ENCODE measurements around the gene ADARB1. TPM values are rescaled to one million over a fixed set of nuclear protein-coding genes. Genes with fewer than 3 reads are reported as not detected.

ADARB1 gene
- total RNA-seq, 5 donors from 2014 or later (not counting 1 experiment from before 2014, with no cell fraction given) = 39.7 to 50.3 (median 44.5) TPM

DNA sequence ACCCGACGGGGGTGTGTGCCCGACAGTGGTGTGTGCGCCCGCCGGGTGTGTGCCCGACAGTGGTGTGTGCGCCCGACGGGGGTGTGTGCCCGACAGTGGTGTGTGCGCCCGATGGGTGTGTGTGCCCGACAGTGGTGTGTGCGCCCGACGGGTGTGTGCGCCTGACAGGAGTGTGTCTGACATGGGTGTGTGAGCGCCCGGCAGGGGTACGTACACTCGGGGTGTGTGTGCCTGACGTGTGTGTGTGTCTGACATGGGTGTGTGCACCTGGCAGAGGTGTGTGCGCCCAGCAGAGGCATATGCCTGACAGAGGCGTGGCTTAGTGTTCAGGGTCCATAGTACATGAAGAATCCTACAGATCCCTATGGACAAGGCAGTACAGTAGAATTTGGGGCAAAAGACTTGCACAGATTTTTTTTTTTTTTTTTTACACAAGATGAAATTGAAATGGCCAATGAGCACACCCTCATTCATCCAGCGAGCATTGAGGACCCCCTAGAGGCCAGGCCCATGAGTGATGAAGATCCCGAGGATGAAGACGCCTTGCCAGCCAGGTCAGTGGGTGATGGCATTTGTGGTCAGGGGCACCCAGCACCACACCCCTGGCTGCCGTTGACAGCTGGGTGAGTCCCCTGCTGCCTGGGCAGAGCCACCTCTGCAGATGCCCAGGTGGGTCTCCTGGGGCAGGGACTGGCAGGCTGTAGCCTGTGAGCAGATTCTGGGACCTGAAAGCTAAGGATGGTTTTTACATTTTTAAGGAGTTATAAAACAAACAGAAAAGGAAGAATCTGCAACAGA, 60.1 kb downstream of the ADARB1 start:
- H3K36me3 ChIP-seq (ENCODE audit: control insufficient read depth in 2 of 2, extremely low read depth in 1 of 2, insufficient read depth in 1 of 2, low read length in 1 of 2) = peaks cover 3 to 9% of the 10 kb centered on the region in 2 donors
- Mint-ChIP-seq H3K4me1 (peaks cover 17 to 31% (median 18%) of the 10 kb centered on the region in 3 donors), H3K9me3 (no peaks in the 10 kb centered on the region), H3K27me3 (no peaks in the 10 kb centered on the region), H3K36me3 (peaks cover 2% of the 10 kb centered on the region), H3K4me3 (no peak overlapping the region), H3K27ac (no peak overlapping the region)
- WGBS (ENCODE audit: insufficient coverage) = 94% methylated on average over 25 of the region's 29 CpGs
- no peak for ATAC-seq (replicated peaks in 1 of 4)
- no peaks in the 10 kb centered on the region for H3K27me3 ChIP-seq (replicated peaks in 1 of 2; ENCODE audit: control insufficient read depth in 2 of 2, extremely low read depth in 1 of 2, insufficient read depth in 2 of 2, low read length in 1 of 2)
- H3K4me3 ChIP-seq (ENCODE audit: control insufficient read depth in 1 of 2, extremely low read depth in 1 of 2, low read length in 1 of 2) = no peak overlapping the region
- DNase-seq = no peak
- no peaks in the 10 kb centered on the region for H3K9me3 ChIP-seq
- ChIA-PET CTCF (no interaction called here), POLR2A (no interaction called here)
- no peak overlapping the region for H3K27ac ChIP-seq (ENCODE audit: low read length)
- H3K4me1 ChIP-seq (ENCODE audit: control insufficient read depth in 1 of 2, extremely low read depth in 1 of 2, insufficient read depth in 2 of 2, low read length in 2 of 2) = peaks cover 2 to 4% of the 10 kb centered on the region in 2 experiments

DNA sequence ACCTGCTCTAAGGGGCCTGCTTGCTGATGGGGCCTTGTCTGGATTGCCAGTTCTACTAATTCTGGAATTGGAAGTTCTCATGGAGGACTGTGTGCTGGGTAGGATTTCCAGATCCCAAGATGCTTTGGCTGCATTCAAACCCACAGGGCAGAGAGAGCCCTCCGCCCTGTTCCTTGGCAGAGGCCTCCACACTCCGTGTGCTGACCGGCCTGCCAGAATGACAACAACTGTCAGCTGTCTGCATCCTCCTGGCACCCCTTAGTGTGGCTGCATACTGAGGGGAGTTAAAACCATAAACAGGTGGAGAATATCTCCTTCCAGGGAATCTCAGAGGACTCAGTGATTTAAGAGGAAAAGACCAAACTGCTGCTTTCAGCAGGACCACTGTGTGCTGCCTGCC, 60.7 kb downstream of the ADARB1 start:
- H3K36me3 ChIP-seq (ENCODE audit: control insufficient read depth in 2 of 2, extremely low read depth in 1 of 2, insufficient read depth in 1 of 2, low read length in 1 of 2) = peaks cover 3 to 9% of the 10 kb centered on the region in 2 donors
- peaks cover 2 to 5% of the 10 kb centered on the region in 2 experiments for H3K4me1 ChIP-seq (ENCODE audit: control insufficient read depth in 1 of 2, extremely low read depth in 1 of 2, insufficient read depth in 2 of 2, low read length in 2 of 2)
- H3K27ac Mint-ChIP-seq = peak overlapping the region in 1 of 2 donors; percentile 28
- WGBS (ENCODE audit: insufficient coverage) = 100% methylated on average over 1 of the region's 3 CpGs
- H3K4me1 Mint-ChIP-seq = peaks cover 18 to 31% (median 18%) of the 10 kb centered on the region in 3 donors
- no peaks in the 10 kb centered on the region for H3K9me3 Mint-ChIP-seq
- no peak for DNase-seq
- no peak overlapping the region for H3K4me3 ChIP-seq (ENCODE audit: control insufficient read depth in 1 of 2, extremely low read depth in 1 of 2, low read length in 1 of 2)
- POLR2A ChIA-PET = no interaction called here
- ATAC-seq (replicated peaks in 1 of 4) = no peak
- H3K9me3 ChIP-seq = no peaks in the 10 kb centered on the region
- no peak overlapping the region for H3K4me3 Mint-ChIP-seq
- H3K27ac ChIP-seq (ENCODE audit: low read length) = no peak overlapping the region
- H3K27me3 ChIP-seq (replicated peaks in 1 of 2; ENCODE audit: control insufficient read depth in 2 of 2, extremely low read depth in 1 of 2, insufficient read depth in 2 of 2, low read length in 1 of 2) = no peaks in the 10 kb centered on the region
- peaks cover 3% of the 10 kb centered on the region for H3K36me3 Mint-ChIP-seq
- CTCF ChIA-PET = no interaction called here
- H3K27me3 Mint-ChIP-seq = no peaks in the 10 kb centered on the region

GRCh38 chr21:45135868-45136267, 61.5 kb downstream of the ADARB1 start:
- H3K4me3 ChIP-seq (ENCODE audit: control insufficient read depth in 1 of 2, extremely low read depth in 1 of 2, low read length in 1 of 2) = no peak overlapping the region
- 98% methylated on average over 4 of the region's 9 CpGs for WGBS (ENCODE audit: insufficient coverage)
- ChIA-PET POLR2A (no interaction called here), CTCF (interaction anchor here (2.9 to 3.7 kb wide), 2 partner anchors 7 to 187 kb away, joined by 18 to 24 read pairs; no protein-coding TSS in a partner anchor)
- no peaks in the 10 kb centered on the region for H3K9me3 Mint-ChIP-seq
- H3K36me3 ChIP-seq (ENCODE audit: control insufficient read depth in 2 of 2, extremely low read depth in 1 of 2, insufficient read depth in 1 of 2, low read length in 1 of 2) = peaks cover 3 to 11% of the 10 kb centered on the region in 2 donors
- no peak overlapping the region for H3K4me3 Mint-ChIP-seq
- ATAC-seq (replicated peaks in 1 of 4) = no peak
- peaks cover 3% of the 10 kb centered on the region for H3K36me3 Mint-ChIP-seq
- no peak overlapping the region for H3K27ac ChIP-seq (ENCODE audit: low read length)
- H3K4me1 ChIP-seq (ENCODE audit: control insufficient read depth in 1 of 2, extremely low read depth in 1 of 2, insufficient read depth in 2 of 2, low read length in 2 of 2) = peaks cover 2 to 9% of the 10 kb centered on the region in 2 experiments
- no peak overlapping the region for H3K27ac Mint-ChIP-seq
- peaks cover 18 to 35% (median 20%) of the 10 kb centered on the region in 3 donors for H3K4me1 Mint-ChIP-seq
- H3K9me3 ChIP-seq = no peaks in the 10 kb centered on the region
- no peaks in the 10 kb centered on the region for H3K27me3 ChIP-seq (replicated peaks in 1 of 2; ENCODE audit: control insufficient read depth in 2 of 2, extremely low read depth in 1 of 2, insufficient read depth in 2 of 2, low read length in 1 of 2)
- no peaks in the 10 kb centered on the region for H3K27me3 Mint-ChIP-seq
- no peak for DNase-seq

GRCh38 chr21:45136500-45136899, 62.1 kb downstream of the ADARB1 start:
- H3K27ac Mint-ChIP-seq = no peak overlapping the region
- ChIA-PET POLR2A (interaction anchor here (0.6 to 0.7 kb wide), 2 partner anchors 88 to 262 kb away, joined by 3 read pairs; no protein-coding TSS in a partner anchor), CTCF (interaction anchor here (0.6 to 4.1 kb wide), 11 partner anchors 8 to 197 kb away, joined by 3 to 57 read pairs (median 4); partner anchors contain the start of genes ADARB1 (in 1 of the 2) and SLX9 (in 1 of the 2))
- no peak overlapping the region for H3K4me3 ChIP-seq (ENCODE audit: control insufficient read depth in 1 of 2, extremely low read depth in 1 of 2, low read length in 1 of 2)
- H3K9me3 Mint-ChIP-seq = no peaks in the 10 kb centered on the region
- peaks cover 2 to 9% of the 10 kb centered on the region in 2 experiments for H3K4me1 ChIP-seq (ENCODE audit: control insufficient read depth in 1 of 2, extremely low read depth in 1 of 2, insufficient read depth in 2 of 2, low read length in 2 of 2)
- DNase-seq (no peak), ATAC-seq (replicated peaks in 1 of 4) (no peak)
- no peak overlapping the region for H3K27ac ChIP-seq (ENCODE audit: low read length)
- 90% methylated on average over 5 of the region's 8 CpGs for WGBS (ENCODE audit: insufficient coverage)
- H3K4me1 Mint-ChIP-seq = peaks cover 18 to 34% (median 20%) of the 10 kb centered on the region in 3 donors
- no peaks in the 10 kb centered on the region for H3K27me3 ChIP-seq (replicated peaks in 1 of 2; ENCODE audit: control insufficient read depth in 2 of 2, extremely low read depth in 1 of 2, insufficient read depth in 2 of 2, low read length in 1 of 2)
- H3K36me3 ChIP-seq (ENCODE audit: control insufficient read depth in 2 of 2, extremely low read depth in 1 of 2, insufficient read depth in 1 of 2, low read length in 1 of 2) = peaks cover 3 to 11% of the 10 kb centered on the region in 2 donors
- H3K4me3 Mint-ChIP-seq = no peak overlapping the region
- H3K9me3 ChIP-seq = no peaks in the 10 kb centered on the region
- no peaks in the 10 kb centered on the region for H3K27me3 Mint-ChIP-seq
- peaks cover 3% of the 10 kb centered on the region for H3K36me3 Mint-ChIP-seq

GRCh38 chr21:45136927-45137611, 62.7 kb downstream of the ADARB1 start:
- Histone ChIP-seq H3K4me1 (ENCODE audit: control insufficient read depth in 1 of 2, extremely low read depth in 1 of 2, insufficient read depth in 2 of 2, low read length in 2 of 2) (peaks cover 2 to 9% of the 10 kb centered on the region in 2 experiments), H3K27me3 (replicated peaks in 1 of 2; ENCODE audit: control insufficient read depth in 2 of 2, extremely low read depth in 1 of 2, insufficient read depth in 2 of 2, low read length in 1 of 2) (no peaks in the 10 kb centered on the region), H3K27ac (ENCODE audit: low read length) (no peak overlapping the region), H3K4me3 (ENCODE audit: control insufficient read depth in 1 of 2, extremely low read depth in 1 of 2, low read length in 1 of 2) (no peak overlapping the region), H3K36me3 (ENCODE audit: control insufficient read depth in 2 of 2, extremely low read depth in 1 of 2, insufficient read depth in 1 of 2, low read length in 1 of 2) (peaks cover 3 to 11% of the 10 kb centered on the region in 2 donors), H3K9me3 (no peaks in the 10 kb centered on the region)
- no peaks in the 10 kb centered on the region for H3K27me3 Mint-ChIP-seq
- no peaks in the 10 kb centered on the region for H3K9me3 Mint-ChIP-seq
- H3K36me3 Mint-ChIP-seq = peaks cover 3% of the 10 kb centered on the region
- peak in 3 of 4 experiments; percentile 42 to 54 (median 50) for ATAC-seq (replicated peaks in 1 of 4)
- no peak overlapping the region for H3K4me3 Mint-ChIP-seq
- DNase-seq = peak in 32 of 35 experiments; percentile 10 to 76 (median 51)
- ChIA-PET POLR2A (interaction anchor here (0.6 to 0.7 kb wide), 3 partner anchors 88 to 696 kb away, joined by 3 read pairs; no protein-coding TSS in a partner anchor), CTCF (interaction anchor here (0.6 to 4.1 kb wide), 15 partner anchors 9 to 197 kb away, joined by 3 to 57 read pairs (median 4); partner anchors contain the start of genes ADARB1 (in 1 of the 2) and SLX9 (in 1 of the 2))
- WGBS (ENCODE audit: insufficient coverage) = 65% methylated on average over 10 of the region's 11 CpGs
- H3K27ac Mint-ChIP-seq = no peak overlapping the region
- H3K4me1 Mint-ChIP-seq = peaks cover 18 to 34% (median 20%) of the 10 kb centered on the region in 3 donors

- peaks cover 16 to 32% (median 18%) of the 10 kb centered on the region in 3 donors for H3K4me1 Mint-ChIP-seq
- peaks cover 6% of the 10 kb centered on the region for H3K36me3 Mint-ChIP-seq
- no peaks in the 10 kb centered on the region for H3K27me3 Mint-ChIP-seq
Observed at GRCh38 chr21:45137612-45137937, 63.2 kb downstream of the ADARB1 start.

More at GRCh38 chr21:45137612-45137937, 63.2 kb downstream of the ADARB1 start:
- no peaks in the 10 kb centered on the region for H3K27me3 ChIP-seq (replicated peaks in 1 of 2; ENCODE audit: control insufficient read depth in 2 of 2, extremely low read depth in 1 of 2, insufficient read depth in 2 of 2, low read length in 1 of 2)
- ChIA-PET POLR2A (interaction anchor here in 1 of 2 donors (0.5 kb wide), 1 partner anchor 597 kb away, joined by 3 read pairs; no protein-coding TSS in a partner anchor), CTCF (interaction anchor here (0.6 to 4.1 kb wide), 14 partner anchors 9 to 964 kb away, joined by 3 to 57 read pairs (median 4); partner anchors contain the start of gene ADARB1 (in 1 of the 2))
- H3K9me3 ChIP-seq = no peaks in the 10 kb centered on the region
- DNase-seq (no peak), ATAC-seq (replicated peaks in 1 of 4) (no peak)
- no peak overlapping the region for H3K27ac ChIP-seq (ENCODE audit: low read length)
- H3K4me1 ChIP-seq (ENCODE audit: control insufficient read depth in 1 of 2, extremely low read depth in 1 of 2, insufficient read depth in 2 of 2, low read length in 2 of 2) = peaks cover under 1 to 9% of the 10 kb centered on the region in 2 experiments
- H3K4me3 ChIP-seq (ENCODE audit: control insufficient read depth in 1 of 2, extremely low read depth in 1 of 2, low read length in 1 of 2) = no peak overlapping the region
- H3K4me3 Mint-ChIP-seq = no peak overlapping the region
- H3K36me3 ChIP-seq (ENCODE audit: control insufficient read depth in 2 of 2, extremely low read depth in 1 of 2, insufficient read depth in 1 of 2, low read length in 1 of 2) = peaks cover 3 to 11% of the 10 kb centered on the region in 2 donors
- H3K9me3 Mint-ChIP-seq = no peaks in the 10 kb centered on the region
- peak overlapping the region in 1 of 2 donors; percentile 10 for H3K27ac Mint-ChIP-seq

Data from T-cell (primary cell).